GM18870 (cell line): Measurements from ENCODE around the gene RPL3.
"Not testable (repeated sequence)": the region's sequence is repeated elsewhere in the genome, so short reads cannot be mapped to it uniquely, and the experiment has no call there.

ENCODE experiments used
- ATAC-seq: cut with Tn5 transposase; IDR thresholded peaks from one replicate; pipeline ENCODE4 v1.9.1; 2021; ENCODE audit warnings: moderate library complexity; ENCODE audit not compliant: unreplicated experiment

Gene RPL3

DNA sequence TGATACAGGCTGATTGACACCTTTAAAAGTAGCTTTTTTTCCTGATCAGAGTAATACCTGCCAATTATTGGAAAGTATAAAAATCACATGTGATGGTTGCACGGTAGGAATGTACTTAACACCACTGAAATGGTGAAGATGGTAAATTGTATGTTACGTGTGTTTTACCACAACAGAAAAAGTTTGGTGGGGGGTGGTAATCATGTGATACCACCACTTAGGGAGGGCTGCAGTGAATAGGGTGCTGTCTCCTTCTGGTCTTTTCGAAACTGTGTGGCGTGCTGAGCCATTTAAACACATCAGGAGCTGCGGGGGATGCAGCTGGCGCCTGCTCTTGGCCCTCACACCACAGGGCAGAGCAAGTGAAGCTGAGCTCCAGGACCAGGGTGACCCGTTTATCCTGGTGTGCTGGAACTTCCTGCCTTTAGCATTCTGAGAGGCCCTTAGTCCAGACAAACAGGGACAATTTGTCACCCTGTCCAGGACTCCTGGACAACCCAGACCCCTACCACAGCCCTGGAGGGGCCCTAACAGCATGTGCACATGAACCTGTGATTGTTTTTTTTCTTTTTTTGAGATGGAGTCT lies 33.0 kb upstream of the RPL3 start:
- no peak for ATAC-seq

DNA sequence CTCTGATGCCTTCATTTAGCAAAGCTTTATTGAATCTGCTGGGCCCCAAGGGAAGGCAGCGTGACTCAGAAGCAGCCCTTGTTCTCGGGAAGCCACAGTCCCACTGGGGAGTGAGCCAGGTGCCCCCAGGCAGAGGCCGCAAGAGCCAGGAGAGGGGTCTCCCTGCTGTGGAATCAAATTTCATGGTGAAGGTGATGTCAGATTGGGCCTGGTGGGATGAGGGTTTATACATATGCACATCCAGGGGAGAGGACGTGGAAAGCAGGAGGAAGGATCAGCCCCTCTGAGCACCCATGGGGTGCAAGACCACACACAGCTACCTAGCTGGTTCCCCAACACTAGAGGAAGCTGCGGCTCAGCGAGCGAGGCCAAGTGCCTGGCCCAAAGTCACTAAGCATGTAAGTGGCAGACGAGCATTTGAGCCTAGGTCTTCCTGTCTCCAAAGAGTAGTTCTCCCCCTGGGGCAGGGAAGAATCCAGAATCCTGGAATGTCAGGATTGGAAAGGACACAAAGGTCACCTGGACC lies 32.3 kb upstream of the RPL3 start:
- ATAC-seq, result no peak

DNA sequence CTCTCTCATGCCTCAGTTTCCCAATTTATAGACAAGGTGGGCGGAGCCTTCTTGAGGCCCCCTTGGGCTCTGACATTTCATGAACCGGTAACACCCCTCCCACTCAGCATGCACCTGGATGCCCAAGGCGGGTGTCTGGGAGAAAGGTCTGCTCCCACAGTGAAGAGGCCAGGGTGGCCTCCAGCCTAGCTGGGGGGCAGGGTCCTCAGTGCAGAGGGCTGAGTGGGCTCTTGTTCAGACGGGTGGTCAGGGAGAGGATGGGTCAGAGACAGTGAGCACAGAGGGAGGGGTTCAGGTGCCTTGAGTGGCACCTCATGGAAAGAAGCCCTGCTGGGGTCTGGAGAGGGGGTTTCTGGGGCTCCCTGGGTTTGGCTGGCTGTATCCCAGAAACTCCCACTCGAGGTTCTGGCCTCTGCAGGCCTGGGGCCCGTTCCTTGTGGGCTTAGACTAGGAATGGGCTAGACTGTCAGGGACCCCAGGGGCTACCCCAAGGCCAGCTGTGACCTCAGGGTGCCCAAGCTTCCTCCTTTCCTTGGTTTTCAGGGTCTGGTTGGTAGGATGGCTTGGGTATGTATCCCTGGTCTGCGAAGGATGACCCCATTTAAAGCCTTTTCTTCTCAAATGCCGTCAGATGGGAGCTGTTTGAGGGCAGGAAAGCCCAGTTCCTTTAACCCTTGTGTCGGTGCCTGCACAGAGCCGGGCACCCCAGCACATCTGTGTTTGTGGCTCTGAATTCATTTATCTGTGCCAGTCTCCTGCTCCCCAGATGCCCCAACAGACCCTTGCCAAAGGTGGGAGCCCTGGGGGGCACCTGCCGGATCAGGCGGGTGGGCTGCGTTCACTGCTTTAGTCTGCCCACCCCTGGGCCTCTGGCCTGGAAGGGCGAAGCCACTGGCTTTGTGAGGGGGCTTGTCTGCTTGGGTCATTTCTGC lies 31.6 kb upstream of the RPL3 start:
- ATAC-seq, result no peak

DNA sequence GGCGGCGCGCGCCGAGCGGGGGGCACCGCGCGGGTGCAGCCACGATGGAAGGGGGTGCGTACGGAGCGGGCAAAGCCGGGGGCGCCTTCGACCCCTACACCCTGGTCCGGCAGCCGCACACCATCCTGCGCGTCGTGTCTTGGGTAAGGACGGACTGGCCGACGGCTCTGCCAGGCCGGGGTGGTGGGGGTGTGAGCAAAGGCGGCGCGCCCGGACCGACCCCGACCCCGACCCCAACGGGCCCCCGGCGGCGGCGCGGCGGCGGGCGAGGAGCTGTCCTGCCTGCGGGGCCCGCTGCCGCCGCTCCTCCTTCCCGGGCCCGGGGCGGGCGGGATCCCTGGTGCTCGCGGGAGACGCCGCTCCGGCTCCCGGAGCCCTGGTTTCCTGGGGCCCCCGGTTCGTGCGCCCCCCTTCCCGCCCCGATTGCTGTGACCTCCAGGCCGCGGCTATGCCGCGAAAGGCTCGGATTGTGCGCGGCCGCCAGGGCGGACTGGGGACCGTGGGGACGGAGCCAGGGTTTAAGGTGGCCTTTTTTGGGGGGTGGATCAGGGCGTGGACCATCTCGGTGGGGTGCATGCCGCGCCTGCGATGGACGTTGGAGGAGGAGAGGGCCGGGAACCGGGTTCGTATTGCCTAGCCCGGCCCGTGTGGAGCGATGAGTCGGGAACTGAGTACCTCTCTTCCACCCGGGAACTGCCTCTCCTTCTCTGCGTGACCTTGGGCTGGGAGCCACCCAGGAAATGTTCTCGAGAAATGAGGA lies 30.7 kb upstream of the RPL3 start, which contains the start of gene SYNGR1:
SYNGR1 (plus strand) TSS at position 25 of the 760 bp plus-strand sequence; CDS start at position 45, 20 bp downstream.
- no peak for ATAC-seq

DNA sequence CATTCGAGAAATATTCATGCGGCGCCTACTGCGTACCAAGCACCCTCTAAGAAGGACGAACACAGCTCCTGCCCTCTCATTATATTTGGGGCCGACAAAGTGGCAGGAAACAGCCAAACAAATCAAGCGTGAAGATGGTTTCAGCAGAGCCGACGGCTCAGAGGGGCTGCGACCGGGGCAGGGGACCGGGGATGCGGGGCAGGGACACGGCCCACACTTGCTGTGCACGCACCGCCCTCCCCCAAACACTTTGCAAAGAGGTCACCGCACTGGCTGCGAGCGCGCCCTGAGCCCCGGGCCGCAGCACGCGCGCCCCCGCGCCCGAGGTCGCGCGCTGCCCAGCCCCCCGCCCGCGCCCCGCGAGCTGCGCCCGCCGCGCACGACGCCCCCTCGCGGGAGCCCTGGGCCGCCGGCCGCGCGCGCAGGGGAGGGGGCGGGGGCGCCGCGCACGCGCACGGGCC lies 30.1 kb upstream of the RPL3 start:
- no peak for ATAC-seq

DNA sequence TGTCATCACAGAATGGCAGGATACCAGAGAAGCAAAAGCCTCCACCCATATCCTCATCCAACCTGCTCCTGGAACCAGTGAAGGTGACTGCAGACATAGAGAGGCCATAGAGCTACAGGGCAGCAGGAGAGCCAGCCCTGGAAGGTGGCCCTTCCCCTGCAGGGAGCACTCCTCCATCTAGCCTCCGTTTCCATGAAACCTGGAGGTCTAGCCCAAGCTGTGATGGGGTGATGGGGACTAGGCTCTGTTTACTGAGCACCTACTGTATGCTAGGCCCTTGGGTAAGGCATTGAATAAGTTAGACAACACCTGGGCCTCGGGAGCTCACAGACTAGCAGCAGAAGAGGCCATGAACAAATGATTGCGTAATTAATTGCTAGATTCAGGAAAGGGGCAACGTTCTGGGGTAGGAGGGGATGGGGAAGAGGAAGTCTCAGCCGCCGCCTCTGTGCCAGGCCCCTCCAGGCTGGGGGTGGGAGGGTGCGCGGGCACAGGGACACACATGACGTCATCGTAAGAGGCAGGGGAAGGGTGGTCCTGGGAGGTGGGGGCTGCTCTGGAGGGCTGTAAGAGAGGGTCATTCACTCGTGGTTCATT lies 29.6 kb upstream of the RPL3 start:
- ATAC-seq, result no peak

DNA sequence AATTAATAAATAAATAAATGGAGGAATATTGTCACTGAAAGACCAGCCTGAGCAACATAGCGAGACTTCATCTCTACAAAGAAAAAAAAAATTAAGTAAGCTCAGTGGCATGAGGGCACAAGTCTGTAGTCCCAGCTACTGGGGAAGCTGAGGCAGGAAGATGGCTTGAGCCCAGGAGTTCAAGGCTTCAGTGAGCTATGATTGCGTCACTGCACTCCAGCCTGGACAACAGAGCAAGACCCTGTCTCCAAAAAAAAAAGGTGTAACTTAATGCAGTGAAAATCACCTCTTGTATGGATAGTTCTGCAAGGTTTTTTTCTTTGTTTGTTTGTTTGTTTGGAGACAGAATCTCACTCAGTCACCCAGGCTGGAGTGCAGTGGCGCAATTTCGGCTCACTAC lies 25.8 kb upstream of the RPL3 start:
- ATAC-seq, result no peak

DNA sequence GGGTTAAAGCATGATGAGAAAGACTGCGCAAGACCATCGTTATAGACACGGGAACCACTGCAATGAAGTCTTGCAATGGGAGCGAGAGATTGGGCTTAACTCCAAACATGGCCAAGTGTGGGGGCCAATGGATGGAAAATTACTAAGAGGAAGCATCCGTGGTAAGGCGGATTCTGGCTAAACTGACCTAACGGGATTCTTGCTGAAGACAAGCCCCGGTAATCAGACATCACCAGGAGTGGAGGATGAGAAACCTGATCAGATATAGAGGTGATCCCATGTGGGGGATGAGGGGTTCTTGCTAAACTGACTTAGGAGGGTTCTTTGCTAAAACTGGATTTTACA lies 24.6 kb upstream of the RPL3 start:
- ATAC-seq, result no peak

DNA sequence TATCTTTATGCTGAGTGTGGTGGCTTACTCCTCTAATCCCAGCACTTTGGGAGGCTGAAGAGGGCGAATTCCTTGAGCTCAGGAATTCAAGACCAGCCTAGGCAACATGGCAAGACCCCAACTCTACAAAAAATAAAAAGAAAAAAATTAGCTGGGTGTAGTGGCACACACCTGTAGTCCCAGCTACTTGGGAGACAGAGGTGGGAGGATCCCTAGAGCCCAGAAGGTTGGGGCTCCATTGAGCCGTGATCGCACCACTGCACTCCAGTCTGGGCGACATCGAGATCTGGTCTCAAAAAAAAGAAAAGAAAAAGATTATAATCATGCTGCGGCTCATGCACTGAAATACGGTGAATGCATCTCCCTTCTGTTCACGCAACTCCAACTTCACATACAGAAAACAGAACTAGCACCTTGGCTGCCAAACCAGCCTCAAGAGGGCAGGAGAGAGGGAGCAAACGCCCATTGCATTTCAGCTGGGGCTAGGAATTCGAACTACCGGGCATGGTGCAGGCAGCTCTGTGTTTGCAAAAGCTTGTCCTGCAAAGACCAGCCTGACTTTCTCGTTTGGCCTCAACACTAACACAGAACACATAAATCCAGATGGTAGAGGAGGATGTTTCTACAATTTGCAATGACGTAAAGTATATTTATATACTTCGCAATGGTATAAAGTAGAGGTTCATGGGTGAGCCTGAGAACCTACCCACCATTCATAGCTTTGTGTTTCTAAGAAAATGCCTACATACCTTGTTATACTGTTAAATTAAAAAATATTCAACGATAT lies 24.0 kb upstream of the RPL3 start:
- ATAC-seq, result no peak

DNA sequence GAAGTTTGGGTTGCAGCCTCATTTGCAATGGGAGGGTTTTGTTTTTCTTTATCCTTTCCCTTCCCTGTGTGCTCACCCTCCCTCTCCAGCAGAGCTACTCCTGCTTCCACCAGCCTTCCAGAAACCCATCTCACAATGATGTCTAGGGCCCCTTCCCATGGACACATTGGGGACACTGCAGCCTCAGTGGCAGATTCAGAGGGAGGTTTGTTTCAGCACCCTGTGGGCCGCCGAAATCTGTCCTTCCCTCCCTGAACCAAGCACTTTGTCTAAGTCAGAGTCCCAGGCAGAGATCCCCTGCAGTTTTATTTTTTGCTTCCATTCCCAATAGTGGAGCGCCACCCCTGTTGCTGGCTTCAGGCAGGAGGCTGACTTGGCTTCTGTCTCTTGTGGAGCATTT lies 21.8 kb upstream of the RPL3 start:
- no peak for ATAC-seq

DNA sequence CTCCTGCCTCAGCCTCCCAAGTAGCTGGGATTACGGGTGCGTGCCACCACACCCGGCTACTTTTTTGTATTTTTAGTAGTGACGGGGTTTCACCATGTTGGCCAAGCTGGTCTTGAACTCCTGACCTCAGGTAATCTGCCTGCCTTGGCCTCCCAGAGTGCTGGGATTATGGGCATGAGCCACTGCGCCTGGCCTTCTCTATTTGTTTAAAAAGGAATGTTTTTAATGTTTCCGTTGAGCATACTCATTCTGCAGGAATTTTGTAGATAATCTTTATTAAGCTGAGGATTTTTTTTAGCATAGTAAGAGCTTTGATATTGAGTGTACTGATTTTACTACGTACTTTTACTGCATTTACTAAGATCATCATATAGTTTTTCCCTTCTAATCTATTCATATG lies 20.4 kb upstream of the RPL3 start:
- ATAC-seq, result not testable (repeated sequence)

DNA sequence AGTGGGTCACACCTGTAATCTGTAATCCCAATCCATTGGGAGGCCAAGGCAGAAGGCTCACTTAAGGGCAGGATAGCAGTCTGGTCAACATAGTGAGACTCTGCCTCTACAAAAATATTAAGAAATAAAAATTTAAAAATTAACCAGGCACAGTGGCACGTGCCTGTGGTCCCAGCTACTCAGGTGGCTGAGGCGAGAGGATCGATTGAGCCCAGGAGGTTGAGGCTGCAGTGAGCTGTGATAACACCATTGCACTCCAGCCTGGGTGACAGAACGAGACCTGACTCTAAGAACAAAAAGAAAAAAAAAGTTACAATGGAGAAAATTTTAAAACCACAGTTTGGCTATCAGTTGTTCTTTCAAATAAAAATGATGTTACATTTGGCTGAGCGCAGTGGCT lies 17.0 kb upstream of the RPL3 start:
- ATAC-seq, result no peak

DNA sequence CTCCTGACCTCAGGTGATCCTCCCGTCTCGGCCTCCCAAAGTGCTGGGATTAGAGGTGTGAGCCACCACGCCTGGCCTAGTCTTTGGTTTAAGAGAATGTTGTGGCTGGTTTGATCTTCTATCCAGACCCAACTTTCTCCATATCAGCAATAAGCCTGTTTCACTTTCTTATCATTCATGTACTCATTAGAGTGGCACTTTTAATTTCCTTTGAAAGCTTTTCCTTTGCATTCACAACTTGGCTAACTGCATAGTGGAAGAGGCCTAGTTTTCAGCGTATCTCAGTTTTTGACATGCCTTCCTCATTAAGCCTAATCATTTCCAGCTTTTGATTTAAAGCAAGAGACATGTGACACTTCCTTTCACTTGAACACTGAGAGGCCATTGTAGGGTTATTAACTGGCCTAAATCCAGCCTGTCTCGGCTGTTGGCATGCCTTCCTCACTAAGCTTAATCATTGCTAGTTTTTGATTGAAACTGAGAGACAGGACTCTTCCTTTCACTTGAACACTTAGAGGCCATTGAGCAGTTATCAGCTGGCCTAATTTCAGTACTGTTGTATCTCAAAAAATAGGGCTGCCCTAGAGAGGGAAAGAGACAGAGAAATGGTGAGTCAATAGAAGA lies 13.1 kb upstream of the RPL3 start:
- ATAC-seq, result no peak

DNA sequence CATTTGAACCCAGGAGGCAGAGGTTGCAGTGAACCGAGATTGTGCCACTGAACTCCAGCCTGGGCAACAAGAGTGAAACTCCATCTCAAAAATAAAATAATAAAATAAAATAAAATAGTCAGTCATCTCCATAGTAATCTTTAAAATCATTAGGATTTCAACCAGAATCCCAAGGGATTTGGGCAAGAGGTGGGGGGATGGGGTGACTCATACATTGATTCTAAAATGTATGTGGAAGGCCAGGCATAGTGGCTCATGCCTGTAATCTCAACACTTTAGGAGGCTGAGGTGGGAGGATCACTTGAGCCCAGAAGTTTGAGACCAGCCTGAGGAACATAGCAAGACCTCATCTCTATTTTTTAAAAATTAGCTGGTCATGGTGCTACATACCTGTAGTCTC lies 11.1 kb upstream of the RPL3 start:
- ATAC-seq, result not testable (repeated sequence)

DNA sequence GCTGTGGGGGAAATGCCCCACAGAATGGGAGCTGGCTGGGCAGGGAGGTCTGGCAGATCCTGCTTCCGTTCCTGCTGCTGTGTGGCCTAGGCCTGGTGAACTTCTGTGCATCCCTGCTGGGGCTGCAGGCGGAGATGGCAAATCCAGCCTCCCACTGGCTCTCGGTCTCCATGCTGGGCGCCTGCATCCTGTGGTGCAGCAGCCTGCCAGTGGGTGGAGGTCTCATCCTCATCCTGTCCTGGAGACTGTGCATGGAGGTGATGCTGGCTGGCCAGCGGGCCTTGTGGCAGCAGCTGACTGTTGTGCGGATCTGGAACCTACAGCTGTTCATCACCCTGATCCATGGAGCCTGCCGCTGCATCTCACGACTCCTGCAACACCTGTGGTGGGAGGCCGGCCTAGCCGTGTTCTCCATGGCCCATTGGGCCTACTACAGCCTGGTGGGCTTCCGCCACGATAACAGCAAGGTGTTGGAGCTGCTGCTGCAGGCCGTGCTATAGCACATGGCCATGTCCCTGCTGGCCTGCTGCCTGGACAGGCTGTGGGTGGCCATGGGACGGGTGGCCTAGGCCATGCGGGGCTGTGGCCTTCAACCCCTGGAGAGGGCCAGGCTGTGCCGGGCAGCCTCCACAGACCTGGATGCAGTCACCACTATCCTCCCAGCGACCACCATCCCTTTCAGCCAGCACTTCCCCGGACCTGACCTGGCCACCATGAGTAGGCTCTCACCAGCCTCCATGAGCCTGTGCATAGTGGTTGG lies 8.8 kb upstream of the RPL3 start:
- ATAC-seq, result no peak

DNA sequence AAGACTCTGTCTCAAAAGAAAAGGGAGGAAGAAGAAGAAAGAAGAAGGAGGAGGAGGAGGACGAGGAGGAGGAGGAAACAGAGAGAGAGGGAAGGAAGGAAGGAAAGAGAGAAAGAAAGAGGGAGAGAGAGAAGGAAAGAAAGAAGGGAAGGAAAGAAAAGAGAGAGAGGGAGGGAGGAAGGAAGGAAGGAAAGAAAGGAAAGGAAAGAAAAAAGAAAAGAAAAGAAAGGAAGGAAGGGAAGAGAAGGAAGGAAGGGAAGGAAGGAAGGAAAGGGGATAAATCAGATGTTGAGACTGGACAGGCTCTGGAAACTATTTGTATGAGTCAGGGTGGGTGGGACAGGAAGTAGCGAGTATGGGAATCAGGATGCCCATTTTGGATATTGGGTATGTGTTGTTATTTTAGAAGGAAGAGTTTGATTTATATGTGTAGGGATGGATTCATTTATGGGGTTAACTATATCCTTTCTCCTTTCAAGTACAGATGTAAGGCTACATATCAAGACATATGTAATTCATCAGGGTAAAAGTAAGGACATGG lies 6.0 kb upstream of the RPL3 start:
- no peak for ATAC-seq

DNA sequence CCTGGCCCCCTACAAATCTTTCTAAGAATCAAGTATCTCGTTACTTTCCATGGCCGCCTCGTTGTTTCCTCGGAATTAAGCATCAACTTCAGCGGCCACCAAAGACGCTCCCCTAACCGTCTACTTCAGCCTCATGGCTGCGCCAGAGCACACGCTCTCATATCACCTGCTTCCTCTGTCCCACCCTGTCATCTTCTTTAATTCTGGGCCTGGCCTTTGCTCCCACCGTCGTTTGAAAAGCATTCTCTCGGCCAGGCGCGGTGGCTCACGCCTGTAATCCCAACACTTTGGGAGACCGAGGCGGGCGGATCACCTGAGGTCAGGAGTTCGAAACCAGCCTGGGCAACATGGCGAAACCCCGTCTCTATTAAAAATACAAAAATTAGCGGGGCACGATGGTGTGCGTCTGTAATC lies 1.2 kb upstream of the RPL3 start:
- not testable (repeated sequence) for ATAC-seq

DNA sequence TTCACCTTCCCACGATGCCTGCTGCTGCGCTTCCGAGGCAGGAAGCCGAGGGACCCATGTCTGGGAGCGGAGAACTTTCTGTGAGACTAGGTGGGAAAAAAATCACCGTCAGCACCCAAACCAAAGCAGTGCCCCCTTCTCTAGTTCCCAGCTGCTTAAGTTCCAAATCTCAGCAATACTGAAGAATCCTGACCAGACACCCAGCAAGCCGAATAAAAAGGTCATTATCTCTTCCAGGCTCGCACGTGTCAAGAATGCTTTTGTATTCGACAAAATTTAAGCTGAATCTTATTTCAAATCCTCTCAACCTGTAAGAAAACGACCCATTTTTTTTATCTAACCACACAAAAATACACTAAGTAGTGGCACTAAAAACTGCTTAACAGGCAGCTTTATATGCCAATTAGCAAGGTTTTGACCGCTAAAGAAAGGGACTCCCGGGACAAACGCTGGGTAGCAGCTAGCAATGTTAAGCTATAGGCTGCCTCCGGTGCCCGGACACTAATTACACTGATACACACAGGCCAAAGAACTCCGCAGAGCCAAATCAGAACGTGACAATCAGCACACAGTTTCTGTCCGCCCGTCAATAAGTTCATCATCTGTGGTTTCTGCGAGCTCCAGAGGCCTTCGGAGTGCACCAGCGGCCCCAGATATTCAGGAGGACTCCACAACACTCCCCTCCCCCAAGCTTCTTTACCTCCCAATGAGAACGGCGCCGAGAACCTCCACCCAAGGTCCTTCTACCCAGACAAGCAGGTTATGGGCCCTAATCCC lies 728 bp downstream of the RPL3 start:
- ATAC-seq, result peak; percentile 5
